ENCODE measurements around the gene OR2F2.

Gene OR2F2

DNA sequence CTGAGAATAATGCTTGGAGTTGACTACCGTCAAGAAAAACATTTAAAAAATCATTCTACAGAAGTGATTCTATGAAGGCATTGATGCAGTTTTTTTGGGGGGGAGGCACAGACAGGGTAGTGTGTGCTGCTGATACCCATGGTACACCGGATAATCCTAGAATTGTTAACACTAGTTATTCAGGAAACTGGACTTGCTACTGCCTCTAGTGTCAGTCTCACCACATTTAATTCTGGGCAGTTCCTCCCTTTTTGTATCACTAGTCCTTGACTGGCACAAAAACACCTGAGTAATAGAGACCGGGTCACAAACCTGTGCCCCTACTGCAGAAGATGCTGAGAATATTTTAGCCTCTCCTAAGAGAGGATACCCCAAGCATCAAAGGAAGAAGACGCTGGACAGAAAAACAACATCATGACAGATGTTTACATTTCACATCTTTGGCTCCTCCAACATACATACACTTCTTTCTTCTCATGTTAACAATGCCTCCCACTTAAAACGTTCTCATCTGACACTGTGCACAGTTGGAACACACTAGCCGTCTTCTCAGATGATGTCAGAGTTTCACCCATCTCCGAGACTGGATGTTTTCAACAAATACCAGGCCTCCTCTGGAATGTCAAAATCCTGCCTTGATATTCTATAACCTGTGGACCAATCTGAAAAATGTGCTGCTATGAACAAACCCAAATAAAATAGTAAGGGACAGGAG, 19.9 kb upstream of the OR2F2 start:
- FAIRE-seq: no peak

DNA sequence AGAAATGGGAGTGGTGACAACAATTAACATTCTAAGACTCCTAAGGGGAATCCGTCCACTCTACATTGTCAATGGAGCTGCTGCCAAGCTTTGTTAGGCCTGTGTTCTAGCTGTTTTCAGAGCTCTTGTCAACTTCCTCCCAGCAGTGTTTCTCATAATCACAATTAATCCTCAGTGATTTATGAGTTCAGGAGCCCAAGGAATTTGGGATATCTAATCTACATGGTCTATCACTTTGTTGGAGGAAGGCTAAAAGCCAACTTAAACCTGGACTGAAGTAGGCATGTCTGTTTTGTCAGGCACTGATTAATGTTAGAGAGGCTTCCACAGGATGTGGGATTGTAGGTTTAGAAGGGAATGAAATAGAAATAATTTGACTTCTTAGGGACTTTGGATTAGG, 10.2 kb upstream of the OR2F2 start:
- FAIRE-seq: no peak

- FAIRE-seq: no peak
Observed at GRCh38 chr7:143929224-143929920, 5.7 kb upstream of the OR2F2 start.

- FAIRE-seq: no peak
Observed at GRCh38 chr7:143931739-143932138, 3.3 kb upstream of the OR2F2 start.

DNA sequence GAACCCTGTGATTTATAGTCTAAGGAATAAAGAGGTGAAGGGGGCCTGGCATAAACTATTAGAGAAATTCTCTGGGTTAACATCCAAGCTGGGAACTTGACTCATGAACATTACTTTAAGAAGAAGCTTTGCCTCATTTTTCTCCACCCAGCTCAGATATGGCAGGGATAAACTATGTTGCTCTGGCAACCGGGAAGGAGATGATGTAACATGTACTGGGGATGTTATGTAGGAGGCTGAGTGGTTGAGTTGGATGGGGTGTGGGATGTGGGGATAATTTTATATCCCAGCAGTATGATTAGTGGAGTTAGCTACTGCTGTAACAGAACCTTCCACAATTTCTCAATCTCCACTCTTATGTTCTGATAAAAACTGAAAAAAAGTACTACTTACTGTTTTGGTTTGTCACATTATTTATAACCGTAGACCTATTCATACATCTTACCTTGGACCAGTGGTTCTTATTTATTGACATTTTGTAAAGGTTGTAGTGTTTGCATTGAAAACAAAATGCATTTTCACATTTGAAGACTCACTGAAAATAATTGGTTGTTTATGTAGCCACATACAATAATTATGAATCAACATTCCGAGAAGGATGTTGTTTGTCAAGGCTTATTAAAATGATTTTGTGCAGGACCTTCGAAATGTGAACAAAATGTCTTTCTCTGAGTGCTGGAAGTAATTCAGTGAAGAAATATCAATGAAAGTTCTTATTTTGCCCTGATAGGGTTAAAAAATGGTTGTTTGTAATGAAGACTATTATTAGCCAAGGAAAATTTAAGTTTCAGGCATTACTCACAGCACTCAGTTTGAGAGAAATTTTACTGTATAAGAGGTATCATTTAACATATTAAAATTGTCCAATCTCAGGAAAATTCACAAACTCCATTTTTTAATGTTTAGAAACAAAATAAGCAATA, 1.3 kb downstream of the OR2F2 start:
- no peak for FAIRE-seq

DNA sequence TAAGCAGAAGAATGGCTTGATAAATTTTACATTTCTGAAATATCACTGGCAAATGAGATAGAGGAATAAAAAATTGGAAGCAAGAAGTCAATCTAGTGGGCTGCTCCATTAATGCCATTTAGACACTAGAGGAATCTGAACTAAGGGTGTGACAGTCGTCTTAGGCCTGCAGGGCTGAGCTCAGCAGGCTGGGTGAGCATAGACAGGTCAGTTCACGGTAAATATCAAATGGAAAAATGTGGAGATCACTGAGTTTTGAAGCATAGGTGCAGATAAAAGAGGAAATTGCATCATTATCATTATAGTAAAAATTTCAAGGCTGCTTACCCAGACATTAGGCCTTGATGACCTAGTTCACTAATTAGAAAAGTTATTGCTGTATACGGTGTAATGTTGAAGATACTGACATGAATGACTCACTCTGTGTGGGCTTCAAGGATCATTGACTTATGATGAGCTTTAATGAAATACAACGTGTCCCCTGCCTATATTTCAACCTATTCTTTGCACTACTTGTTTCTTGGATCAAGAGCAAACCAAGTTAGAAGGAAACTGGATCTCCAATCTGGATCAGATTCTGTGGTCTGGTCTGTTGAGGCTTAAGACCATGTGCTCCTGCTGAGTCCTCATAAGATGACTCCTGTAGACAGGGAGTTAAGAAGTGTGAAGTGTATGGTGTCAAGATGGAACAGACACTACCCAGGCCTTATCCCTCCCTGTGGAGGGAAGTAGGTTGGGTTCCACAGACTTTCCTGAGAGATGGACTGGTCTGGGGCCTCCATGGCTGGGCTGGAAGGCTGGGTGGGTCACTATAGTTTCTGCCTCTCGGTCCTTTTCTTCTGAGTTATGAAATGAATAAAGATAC, 3.6 kb downstream of the OR2F2 start:
- FAIRE-seq: no peak

DNA sequence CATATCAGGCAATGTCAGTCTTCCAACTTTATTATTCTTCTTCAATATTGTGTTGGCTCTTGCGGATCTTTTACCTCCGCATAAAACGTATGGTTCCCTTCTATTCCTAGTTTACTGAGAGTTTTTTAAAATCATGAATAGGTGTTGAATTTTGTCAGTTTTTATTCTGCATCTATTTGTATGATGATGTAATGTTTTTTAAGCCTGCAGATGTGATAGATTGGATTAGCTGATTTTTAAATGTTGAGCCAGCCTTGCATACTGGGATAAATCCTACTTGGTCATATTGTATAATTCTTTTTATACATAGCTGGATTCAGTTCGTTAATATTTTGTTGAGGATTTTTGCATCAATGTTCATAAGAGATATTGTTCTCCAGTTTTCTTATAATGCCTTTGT, 10.4 kb downstream of the OR2F2 start:
- FAIRE-seq: no peak

DNA sequence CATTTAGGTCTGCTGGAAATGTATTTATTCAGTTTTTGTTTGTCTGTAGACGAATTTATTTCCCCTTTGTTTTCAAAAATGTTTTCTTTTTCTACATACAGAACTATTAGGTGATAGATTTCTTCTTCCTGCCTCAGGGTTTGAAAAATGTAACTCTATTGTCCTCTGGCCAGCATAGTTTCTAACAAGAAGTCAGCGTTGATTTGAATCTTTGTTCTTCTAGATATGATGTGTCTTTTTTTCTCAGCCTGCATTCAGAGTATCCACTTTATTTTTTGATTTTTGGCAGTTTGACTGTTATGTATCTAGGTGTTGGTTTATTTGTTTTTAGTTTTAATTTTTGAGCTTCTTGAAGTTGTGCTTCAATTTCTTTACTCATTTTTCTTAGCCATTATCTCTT, 12.1 kb downstream of the OR2F2 start:
- FAIRE-seq: no peak

DNA sequence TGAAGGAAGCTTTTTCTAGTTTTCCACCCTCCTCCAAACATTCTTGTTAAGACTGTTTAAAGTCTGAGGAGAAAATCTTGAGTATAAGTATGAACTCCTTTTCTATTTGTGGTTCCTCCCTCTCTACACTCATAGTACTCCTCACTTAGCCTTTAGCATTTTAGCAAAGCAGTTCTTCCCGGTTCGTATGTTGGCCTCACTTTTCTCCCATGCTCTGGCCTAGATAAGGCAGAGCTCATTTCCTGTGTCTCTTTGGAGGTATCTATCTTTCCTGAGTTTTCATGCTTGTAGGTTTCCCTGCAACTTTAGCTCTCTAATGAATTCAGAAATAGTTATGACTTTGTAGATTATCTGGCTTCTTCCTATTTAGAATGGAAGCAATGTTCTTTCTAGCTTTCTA, 13.7 kb downstream of the OR2F2 start:
- no peak for FAIRE-seq

DNA sequence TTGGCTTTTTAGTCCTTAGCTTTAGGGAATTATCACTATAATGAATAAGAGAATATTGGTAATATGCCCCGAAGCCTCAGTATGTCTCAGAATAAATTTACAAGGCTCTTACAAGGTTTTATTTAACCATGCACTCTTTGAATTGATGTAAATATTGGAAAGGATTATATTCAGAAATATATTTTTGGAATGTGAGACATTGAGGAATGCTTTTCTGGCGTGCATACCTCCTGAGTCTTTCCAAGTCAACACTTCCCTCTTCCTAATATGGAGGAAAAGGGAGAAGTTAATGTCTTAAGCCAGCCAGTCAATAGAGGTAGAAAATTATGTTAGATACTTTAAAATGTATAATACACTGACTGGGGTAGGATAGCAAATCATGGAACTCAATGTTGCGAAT, 18.4 kb downstream of the OR2F2 start:
- no peak for FAIRE-seq

GRCh38 chr7:143954135-143954534, 19.1 kb downstream of the OR2F2 start:
- FAIRE-seq: no peak

DNA sequence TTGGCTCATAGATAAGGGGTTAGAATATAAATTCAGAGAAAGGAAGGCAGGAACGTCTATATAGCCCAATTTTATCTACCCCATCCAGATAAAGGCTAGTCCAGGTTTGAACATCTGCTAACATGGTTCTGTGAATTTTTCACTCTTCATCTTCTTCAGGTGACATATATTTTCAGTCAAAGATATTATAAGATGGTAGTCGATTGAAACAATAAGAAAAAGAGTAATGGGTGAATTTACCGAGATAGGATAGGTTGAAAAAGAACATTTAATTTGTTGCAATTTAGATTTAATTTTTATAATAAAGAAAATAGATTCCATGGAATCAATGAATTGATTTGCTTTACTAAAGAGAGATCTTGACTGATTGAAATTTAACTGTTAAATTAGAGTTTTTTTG, 19.5 kb downstream of the OR2F2 start, which contains the start of gene OR2F1:
OR2F1 (plus strand) TSS at position 301 of the 400 bp plus-strand sequence. CDS start 5,127 bp downstream, outside the sequence.
- peak; percentile 8 for FAIRE-seq

- no peak for FAIRE-seq
Observed at GRCh38 chr7:143958781-143959180, 23.7 kb downstream of the OR2F2 start.

DNA sequence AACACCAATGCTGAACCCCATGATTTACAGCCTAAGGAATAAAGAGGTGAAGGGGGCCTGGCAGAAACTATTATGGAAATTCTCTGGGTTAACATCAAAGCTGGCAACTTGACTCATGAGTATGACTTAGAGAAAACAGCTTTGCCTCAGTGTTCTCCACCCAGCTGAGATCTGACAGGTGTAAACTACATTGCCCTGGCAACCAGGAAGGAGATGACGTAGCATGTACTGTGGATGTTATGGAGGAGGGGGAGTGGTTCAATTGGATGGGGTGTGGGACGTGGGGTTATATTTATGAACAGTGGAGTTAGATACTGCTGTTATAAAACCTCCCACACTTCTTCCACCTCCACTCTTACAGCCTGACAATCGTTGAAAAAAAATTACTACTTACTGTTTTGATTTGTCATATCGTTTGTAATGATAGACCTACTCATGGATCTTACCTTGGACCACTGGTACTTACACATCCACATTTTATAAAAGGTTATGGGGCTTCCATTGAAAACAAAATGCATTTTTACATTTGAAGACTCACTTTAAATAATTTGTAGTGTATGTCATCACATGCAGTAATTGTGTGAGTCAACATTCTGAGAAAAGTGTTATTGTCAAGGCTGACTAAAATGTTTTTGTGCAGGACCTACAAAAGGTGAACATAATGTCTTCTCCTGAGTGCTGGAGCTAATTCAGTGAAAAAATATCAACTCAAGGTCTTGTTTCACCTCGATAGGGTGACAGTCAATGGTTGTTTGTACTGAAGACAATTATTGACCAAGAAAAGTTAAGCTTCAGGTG, 26.0 kb downstream of the OR2F2 start:
- no peak for FAIRE-seq

GRCh38 chr7:143965280-143965679, 30.2 kb downstream of the OR2F2 start:
- FAIRE-seq: no peak

DNA sequence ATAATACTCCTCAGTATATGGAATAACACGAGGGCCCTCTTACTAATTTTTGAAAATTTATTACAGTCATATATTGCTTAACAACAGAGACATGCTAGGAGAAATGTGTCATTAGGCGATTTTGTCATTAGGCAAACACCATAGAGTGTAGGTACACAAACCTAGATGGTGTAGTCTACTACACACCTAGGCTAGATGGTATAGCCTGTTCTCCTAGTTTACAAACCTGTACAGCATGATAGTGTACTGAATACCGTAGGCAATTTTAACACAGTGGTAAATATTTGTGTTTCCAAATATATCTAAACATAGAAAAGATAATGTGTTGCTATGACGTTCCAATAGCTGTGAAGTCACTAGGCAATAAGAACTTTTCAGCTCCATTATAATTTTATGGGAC, 32.4 kb downstream of the OR2F2 start:
- no peak for FAIRE-seq

DNA sequence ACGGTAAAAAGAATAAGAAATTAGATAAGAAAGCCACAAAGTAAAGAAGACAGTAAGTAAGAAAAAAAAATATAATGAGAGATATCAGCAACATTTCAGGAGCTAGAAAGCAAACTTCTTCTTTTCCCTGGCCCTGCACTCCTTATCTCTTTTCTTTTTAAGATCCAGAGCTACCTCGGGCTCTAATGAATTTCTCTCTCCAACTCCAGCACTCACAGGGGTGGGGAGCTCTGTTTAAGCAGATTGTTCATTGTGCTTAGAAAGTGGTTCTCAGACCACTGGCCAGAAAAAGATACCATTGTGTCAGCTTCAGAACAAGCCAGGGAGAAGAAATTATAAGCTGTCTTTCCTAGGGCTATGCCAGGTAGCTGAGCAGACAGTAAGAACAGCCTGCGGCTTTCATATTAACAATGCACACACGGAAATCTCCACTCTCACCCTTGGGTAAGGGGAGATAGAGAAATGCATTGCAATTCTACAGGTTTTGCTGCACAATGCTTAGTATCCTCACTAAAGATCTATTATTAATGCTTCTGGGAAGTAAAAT, 38.9 kb downstream of the OR2F2 start:
- FAIRE-seq: no peak

DNA sequence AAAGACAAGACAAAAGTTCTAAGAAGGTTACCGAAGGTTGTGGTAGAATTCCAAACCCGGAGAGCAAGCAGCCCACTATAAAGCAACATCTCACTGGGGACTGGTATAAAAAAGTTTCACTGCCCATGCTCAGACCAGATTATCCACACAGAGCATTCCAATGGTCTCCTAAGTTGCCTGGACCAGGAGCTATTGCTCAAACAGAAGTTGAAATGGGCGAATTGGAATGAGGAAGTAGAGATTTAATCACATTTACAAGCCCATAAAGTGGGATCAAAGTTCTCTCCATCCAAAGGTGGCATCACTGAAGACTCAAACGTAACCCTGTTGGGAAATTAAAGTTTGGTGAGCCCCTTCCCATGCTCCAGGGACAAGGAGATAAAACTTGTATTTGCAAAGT, 39.4 kb downstream of the OR2F2 start:
- no peak for FAIRE-seq

DNA sequence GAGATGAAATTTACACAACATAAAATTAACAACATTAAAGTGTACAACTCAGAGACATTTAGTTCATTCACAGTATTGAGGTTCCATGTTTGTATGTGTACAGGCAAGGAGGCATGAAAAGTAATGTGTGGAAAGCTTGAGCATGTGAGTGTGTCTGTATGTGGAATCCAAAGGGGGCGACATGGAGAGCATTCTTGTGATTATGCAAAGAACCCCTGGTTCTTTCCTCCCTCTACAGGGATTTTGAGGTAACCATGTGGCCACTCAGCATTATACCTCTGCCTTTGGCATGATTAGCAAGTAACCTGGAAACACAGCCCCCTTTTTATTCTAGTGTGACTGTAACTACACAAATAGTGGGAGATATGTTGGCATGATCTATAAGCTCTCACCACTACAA, 40.6 kb downstream of the OR2F2 start:
- no peak for FAIRE-seq

DNA sequence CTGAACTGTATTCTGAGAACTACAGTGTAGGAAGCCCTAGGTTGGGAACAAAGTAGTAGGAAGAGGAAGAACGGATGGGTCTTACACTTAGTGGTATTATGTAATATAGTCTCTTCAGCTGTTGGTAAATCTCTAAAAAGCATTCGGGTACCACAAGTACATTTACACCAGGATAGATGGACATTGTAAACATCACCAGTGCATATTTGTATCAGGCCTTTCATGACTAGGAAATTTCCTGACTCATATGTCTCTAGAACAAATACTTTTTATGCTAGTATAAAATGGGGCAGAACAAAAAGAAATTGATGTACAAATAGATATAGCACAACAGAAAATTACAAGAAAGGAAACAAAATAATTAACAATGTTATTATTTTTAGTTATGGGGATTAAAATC, 43.6 kb downstream of the OR2F2 start:
- FAIRE-seq: no peak

DNA sequence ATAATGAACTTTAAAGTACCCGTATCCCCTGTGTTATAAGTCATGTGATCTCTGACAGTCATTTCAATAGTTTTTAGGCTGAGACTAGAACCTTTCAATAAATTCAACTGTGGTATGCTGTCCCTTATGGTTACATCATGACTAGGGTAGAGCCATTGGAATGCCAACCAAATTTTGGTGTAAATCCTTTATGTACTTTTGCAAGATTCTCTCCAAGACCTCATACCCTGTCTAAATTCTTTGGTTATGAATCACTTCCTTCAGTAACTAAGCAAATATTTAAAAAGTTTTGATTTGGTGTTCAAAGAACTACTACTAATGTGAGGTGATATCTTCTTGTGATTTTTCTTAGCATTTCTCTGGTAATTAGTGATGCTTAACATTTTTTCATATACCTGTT, 44.3 kb downstream of the OR2F2 start:
- no peak for FAIRE-seq

Data from endometrium (tissue), 2 donors.